Measurements from ENCODE around the gene MAGI1. TPM values are rescaled to one million over a fixed set of nuclear protein-coding genes. Genes with fewer than 3 reads are reported as not detected.

MAGI1 gene
- total RNA-seq, 6 donors from 2014 or later, result 33.0 to 72.9 (median 62.4) TPM

DNA sequence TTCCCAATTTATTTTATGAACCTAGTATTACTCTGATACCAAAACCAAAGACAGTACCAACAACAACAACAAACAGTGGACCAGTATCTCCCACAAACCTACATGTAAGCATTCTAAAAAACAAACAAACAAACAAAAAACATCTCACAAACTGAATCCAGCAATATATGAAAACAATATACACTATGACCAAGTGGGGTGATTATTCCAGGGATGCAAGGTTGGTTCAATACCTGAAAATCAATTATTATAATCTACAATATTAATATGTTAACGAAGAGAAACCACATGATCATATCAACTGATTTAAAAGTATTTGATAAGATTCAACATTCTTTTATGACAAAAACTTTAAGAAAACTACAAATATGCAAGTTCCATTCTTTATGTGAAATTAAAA, 391.3 kb downstream of the MAGI1 start:
- Histone ChIP-seq H3K36me3 (no peaks in the 10 kb centered on the region), H3K27me3 (no peaks in the 10 kb centered on the region), H3K4me3 (no peak overlapping the region), H3K4me1 (no peaks in the 10 kb centered on the region), H3K27ac (no peak overlapping the region), H3K9me3 (peaks cover 0 to 13% (median 10%) of the 10 kb centered on the region in 4 donors)
- WGBS, 2 donors, result 86 to 100% methylated on average over 1 of the region's 1 CpG
- ATAC-seq (ENCODE audit: low FRiP score in 2 of 2) (no peak), DNase-seq (no peak)
- TF ChIP-seq POLR2AphosphoS5 (IDR thresholded peaks at IDR 0.05) (no peak), POLR2A (IDR thresholded peaks at IDR 0.05) (no peak), EP300 (IDR thresholded peaks at IDR 0.05) (no peak)
- TF ChIP-seq, protein P1, sequence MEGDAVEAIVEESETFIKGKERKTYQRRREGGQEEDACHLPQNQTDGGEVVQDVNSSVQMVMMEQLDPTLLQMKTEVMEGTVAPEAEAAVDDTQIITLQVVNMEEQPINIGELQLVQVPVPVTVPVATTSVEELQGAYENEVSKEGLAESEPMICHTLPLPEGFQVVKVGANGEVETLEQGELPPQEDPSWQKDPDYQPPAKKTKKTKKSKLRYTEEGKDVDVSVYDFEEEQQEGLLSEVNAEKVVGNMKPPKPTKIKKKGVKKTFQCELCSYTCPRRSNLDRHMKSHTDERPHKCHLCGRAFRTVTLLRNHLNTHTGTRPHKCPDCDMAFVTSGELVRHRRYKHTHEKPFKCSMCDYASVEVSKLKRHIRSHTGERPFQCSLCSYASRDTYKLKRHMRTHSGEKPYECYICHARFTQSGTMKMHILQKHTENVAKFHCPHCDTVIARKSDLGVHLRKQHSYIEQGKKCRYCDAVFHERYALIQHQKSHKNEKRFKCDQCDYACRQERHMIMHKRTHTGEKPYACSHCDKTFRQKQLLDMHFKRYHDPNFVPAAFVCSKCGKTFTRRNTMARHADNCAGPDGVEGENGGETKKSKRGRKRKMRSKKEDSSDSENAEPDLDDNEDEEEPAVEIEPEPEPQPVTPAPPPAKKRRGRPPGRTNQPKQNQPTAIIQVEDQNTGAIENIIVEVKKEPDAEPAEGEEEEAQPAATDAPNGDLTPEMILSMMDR (IDR thresholded peaks at IDR 0.05), result no peak

DNA sequence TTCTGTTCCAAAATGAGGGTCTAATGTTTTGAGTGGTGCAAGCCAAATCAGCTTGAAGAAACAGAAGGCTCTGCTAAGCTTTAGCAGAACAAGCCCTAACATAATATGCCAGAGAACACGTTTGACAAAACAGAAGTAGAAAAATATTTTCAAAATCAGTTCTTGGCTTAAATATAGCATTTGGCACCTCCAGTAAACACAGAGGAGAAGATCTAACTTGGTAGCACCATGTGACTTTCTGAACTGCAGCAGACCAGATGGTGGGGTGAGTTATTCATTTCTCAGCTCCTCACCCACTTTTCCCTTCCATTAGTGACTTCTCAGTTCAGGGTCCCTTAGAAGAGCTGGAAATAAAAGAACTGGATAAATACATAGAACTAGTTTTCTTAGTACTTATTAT, 395.8 kb downstream of the MAGI1 start:
- Histone ChIP-seq H3K36me3 (no peaks in the 10 kb centered on the region), H3K4me1 (no peaks in the 10 kb centered on the region), H3K27ac (no peak overlapping the region), H3K27me3 (no peaks in the 10 kb centered on the region), H3K4me3 (no peak overlapping the region), H3K9me3 (peaks cover 0 to 10% (median 6%) of the 10 kb centered on the region in 4 donors)
- no peak for ATAC-seq (ENCODE audit: low FRiP score in 2 of 2)
- DNase-seq, result no peak
- 42 to 64% methylated on average over 1 of the region's 1 CpG for WGBS, 2 donors
- TF ChIP-seq, protein P1 (IDR thresholded peaks at IDR 0.05), result no peak
- TF ChIP-seq EP300 (IDR thresholded peaks at IDR 0.05) (no peak), POLR2A (IDR thresholded peaks at IDR 0.05) (no peak), POLR2AphosphoS5 (IDR thresholded peaks at IDR 0.05) (no peak)

DNA sequence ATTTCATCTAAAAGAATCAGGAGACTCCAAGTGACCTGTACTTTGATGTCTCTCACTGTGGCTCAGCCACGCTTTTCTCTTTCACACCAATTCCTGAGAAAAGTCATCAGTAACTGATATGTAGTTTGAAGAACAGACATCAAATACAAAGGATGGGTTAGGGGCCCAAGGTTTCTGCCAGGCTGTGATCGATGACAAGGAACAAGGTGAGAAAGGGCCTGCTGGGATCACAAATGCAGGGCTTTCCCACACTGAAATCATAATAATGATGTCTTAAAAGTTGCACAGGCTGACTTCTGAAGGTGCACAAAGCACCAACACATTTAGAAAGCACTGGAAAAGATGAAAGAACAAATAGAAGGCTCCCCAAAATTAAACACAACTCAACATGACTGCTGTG, 396.9 kb downstream of the MAGI1 start:
- no peaks in the 10 kb centered on the region for H3K4me1 ChIP-seq
- H3K36me3 ChIP-seq, result no peaks in the 10 kb centered on the region
- H3K27ac ChIP-seq, result no peak overlapping the region
- no peaks in the 10 kb centered on the region for H3K9me3 ChIP-seq
- DNase-seq, result no peak
- no peaks in the 10 kb centered on the region for H3K27me3 ChIP-seq
- no peak for ATAC-seq (ENCODE audit: low FRiP score in 2 of 2)
- no peak overlapping the region for H3K4me3 ChIP-seq
- no peak for TF ChIP-seq POLR2AphosphoS5 (IDR thresholded peaks at IDR 0.05)
- TF ChIP-seq, protein P1 (IDR thresholded peaks at IDR 0.05), result no peak
- WGBS, 2 donors, result 64 to 70% methylated on average over 2 of the region's 2 CpGs

DNA sequence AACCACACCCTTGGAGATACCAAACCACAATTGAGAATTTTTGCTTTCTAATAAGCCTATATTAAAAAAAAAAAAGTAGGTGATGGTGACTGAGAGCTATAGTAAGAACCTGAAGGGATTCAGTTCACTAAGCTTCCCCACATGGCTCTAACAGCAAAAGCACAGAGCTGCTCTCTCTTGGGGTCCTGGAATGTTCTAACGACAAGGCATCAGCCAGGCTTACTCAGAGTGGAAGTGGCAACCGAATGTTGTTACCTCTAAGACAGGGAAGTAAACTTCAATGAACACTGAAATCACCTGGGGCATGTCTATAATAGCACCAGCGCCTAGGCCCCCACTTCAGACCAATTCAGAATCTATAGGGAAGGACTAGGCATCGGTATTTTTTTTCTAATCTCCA, 397.7 kb downstream of the MAGI1 start:
- 84 to 93% methylated on average over 3 to 4 of the region's 4 CpGs for WGBS, 2 donors
- no peak for TF ChIP-seq EP300 (IDR thresholded peaks at IDR 0.05)
- TF ChIP-seq POLR2AphosphoS5 (IDR thresholded peaks at IDR 0.05), result no peak
- TF ChIP-seq, protein P1 (IDR thresholded peaks at IDR 0.05), result no peak
- TF ChIP-seq POLR2A (IDR thresholded peaks at IDR 0.05), result no peak

DNA sequence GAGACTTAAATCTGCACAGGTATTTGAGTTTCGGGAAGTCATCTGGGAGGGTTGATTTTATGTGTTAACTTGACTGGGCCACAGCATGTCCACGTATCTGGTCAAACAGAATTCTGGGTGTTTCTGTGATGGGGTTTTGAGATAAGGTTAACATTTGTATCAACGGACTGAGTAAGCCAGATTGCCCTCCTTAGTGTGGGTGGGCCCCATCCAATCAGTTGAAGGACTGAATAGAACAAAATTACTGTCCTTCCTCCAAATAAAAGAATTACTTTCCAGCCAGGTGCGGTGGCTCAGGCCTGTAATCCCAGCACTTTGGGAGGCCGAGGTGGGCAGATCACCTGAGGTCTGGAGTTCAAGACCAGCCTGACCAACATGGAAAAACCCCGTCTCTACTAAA, 399.3 kb downstream of the MAGI1 start:
- no peak overlapping the region for H3K27ac ChIP-seq
- H3K9me3 ChIP-seq, result no peaks in the 10 kb centered on the region
- no peaks in the 10 kb centered on the region for H3K27me3 ChIP-seq
- ATAC-seq (ENCODE audit: low FRiP score in 2 of 2), result no peak
- WGBS, 2 donors, result 93 to 97% methylated on average over 6 of the region's 6 CpGs
- no peak for DNase-seq
- TF ChIP-seq POLR2AphosphoS5 (IDR thresholded peaks at IDR 0.05) (no peak), POLR2A (IDR thresholded peaks at IDR 0.05) (no peak), EP300 (IDR thresholded peaks at IDR 0.05) (no peak)
- TF ChIP-seq, protein P1 (IDR thresholded peaks at IDR 0.05), result no peak
- H3K4me3 ChIP-seq, result no peak overlapping the region
- H3K36me3 ChIP-seq, result no peaks in the 10 kb centered on the region
- H3K4me1 ChIP-seq, result no peaks in the 10 kb centered on the region

More for the DNA sequence above, 397.7 kb downstream of the MAGI1 start:
- no peak for ATAC-seq (ENCODE audit: low FRiP score in 2 of 2)
- Histone ChIP-seq H3K36me3 (no peaks in the 10 kb centered on the region), H3K27ac (no peak overlapping the region), H3K9me3 (no peaks in the 10 kb centered on the region), H3K4me3 (no peak overlapping the region), H3K27me3 (no peaks in the 10 kb centered on the region), H3K4me1 (no peaks in the 10 kb centered on the region)
- no peak for DNase-seq
